ENCODE measurements around the gene CHN1.
A peak's percentile ranks its signal among the peaks of the same experiment; 100 is the strongest.

The CHN1 gene

DNA sequence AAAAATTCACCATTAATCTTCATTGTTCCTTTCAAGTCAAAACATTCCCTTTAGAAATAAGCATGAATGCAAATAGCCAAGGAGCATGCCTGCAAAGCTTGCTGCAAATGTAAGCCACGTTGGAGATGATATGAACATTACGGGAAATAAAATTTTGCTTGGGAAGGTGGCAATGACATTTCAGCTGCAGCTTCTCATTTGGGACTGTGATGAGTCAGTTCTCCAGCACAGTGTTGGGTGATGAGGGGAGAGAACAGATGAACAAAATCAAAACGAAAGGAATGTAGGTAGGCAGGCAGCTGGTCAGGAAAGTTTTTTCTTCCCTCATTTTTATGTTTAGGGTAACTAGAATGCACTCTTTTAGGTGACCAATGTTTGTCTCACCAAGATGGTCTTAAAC is 175.6 kb downstream of the CHN1 start:
- no peak for DNase-seq (ENCODE audit: low read depth, low spot score)

DNA sequence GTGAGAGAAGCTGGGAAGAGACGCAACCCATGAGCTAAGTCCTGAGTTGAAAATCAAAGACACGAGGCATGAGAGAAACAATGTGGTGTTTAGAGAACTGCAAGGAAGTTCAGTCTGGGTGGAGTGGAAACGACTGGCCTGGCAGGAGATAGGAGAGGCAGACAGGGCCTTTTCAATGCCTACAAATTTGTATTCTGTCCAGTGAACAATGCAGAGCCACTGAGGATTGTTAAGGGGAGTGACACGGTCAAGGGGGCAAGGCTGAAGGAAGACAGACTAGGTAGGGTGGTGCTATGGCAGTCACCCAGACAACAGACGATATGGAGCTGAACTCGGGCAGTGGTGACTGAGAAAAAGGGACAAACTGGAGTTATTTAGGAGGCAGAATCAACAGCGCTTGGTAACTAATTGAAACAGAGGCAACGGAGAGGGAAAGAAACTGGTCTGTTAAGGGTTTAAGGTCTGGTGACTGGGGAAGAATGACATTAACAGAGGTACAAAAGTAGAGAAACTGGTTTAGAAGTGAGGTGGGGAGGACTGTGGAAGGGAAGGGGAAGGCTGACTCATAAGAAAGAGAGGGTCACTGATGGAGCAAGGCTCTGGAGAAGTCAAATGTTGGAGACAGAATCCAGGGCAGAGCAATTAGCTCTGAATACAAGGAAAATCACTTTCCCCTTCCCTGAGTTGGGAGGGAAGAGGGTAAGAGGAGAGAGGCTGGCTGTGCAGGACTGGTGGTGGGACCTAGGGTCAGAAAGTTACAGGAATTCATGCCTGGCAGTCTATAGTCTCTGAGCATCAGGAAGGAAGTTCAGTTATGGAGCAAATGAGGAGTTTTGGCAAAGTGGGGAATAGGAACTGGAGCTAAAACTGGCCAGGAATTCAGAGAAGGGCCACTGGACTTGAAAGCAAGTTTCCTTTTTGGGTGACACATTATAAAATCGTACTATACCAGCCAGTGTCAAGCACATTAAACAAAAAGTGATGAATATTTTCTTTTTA is 177.5 kb downstream of the CHN1 start:
- peak; percentile 89 for DNase-seq (ENCODE audit: low read depth, low spot score)

DNA sequence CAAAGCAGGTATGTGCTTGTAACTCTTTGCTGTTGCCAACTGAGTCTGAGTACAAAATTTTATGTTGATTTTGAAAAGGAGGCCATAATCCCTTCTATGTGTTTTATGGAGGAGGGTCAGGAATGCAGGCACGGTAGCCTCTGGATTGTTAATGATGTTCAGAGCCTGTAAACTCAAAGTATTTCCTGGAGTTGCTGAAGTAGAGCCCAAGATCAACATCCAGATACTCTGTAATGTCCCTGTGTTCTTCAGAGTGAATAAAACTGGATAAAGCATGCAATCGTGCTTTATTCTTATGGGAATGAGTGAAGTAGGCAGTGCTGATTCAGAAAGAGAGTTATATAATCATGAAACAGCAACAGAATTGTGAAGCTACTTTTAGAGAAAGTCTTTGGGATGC is 179.1 kb downstream of the CHN1 start:
- DNase-seq (ENCODE audit: low read depth, low spot score), result no peak

DNA sequence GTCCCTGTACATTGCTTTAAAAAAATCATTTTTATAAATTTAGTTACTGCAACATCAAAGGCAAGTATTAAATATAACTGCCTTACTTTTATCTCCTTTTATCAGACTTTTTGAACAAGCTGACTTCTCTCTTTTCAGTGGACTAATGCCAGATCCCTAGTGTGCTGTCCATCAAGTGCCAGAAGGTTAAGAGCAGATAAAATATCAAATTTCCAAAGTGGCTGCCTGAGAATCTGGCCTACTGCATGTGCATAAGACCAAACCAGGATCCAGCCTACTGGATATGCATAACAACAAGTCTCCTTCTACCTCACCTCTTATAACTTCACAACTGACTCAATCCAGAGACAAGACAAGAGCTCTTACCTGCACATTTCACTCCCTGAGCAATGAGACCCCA is 181.1 kb downstream of the CHN1 start:
- no peak for DNase-seq (ENCODE audit: low read depth, low spot score)

DNA sequence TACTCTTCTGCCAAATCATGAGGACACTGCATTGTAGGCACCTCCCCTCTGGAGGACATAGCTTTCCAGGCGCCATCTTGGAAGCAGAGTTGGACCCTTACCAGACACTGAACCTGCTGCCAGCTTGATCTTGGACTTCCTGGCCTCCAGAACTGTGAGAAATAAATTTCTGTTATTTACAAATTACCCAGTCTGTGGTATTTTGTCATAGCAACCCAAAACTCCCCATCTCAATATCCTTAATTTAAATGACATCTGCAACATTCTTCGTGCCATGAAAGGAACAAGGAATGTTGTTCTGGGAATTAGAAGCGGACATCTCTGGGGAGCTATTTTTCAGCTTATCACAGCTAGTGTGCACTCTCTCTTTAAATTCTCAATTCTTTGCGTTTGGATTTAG is 183.6 kb downstream of the CHN1 start:
- DNase-seq (ENCODE audit: low read depth, low spot score), result no peak

DNA sequence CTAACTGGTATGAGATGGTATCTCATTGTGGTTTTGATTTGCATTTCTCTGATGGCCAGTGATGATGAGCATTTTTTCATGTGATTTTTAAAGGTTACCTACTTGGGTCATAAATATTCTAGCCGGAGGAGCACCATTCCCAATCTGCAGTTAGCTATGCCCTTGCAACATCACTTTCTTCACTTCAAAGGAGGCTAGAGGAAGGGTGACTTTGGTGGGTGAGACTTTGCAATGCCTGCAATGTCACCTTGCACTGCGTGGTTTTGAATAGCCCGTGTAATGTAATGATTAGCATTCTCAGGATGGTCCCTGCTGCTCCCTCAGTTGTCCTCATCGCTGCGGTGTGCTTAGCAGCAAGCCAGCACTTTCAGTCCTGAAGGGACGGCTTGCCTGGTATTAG is 184.8 kb downstream of the CHN1 start:
- no peak for DNase-seq (ENCODE audit: low read depth, low spot score)

DNA sequence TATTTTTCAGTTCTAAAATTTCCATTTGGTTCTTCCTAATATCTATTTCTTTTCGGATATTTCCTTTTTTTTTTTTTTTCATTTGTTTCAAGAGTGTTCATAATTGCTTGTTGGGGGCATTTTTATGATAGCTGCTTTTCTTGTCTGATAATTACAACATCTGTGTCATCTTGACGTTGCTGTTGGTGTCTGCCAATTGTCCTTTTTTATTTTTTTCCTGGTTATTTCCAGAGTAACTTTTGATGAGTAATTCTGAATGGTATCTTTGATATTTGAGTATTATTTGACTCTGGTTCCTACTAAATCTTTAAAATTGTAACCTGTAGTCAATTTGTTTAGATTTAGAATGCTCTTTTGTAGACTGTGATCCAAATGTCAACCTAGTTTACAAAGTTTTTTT is 189.7 kb downstream of the CHN1 start:
- no peak for DNase-seq (ENCODE audit: low read depth, low spot score)

DNA sequence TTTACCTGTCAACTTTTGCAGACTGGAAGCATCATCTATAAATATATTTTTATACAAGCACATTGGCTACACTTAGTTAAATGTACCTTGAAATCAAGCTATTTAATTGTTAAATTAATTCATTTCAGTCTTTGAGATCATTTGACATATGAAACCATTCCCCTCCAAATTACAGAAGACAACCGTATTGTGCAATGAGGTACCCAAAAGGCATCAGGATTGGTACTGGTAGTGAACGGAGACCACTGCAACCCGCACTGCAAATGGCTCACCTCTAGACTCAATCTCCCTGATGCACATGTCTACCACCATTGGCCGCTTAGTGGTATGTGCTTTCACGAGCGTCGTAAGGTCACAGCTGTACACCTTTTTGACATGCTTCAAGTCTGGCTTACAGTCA is 193.1 kb downstream of the CHN1 start:
- no peak for DNase-seq (ENCODE audit: low read depth, low spot score)

DNA sequence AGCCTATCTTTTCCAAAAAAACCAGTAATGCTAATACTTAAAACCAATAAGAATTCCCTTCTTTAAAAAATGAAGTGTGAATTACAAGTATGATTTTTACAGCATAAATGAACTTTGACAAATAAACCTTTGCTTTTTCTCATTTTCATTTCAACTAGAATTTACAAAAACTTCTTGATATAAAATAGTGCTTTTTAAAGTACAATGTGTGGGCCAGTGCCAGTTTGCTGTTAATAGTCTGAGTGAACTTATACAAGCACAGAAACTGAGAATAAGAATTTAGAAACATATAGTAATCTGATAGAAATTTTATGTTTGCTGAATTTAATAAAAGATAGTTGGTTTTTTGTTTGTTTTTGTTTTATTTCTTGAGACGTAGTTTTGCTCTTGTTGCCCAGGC is 197.2 kb downstream of the CHN1 start:
- DNase-seq (ENCODE audit: low read depth, low spot score), result no peak

DNA sequence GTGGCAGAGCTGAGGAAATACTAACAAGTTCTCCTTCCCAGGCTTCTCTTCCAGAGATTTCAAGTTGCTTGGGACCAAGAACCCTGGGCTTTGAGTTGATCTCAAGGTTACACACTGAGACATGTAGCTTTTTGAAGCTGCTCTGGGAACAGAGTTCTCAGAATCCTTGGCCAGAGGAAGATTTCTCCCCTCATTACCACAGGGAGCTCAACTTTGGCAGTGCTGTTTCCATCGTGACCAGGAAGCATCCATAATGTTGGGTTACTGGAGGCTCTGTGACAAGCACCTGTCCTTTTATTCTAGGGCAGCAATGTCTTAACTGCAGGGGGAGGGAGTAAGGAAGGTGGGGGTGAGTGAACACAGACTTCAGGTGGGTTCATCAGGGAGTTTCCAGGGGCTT is 199.4 kb downstream of the CHN1 start:
- no peak for DNase-seq (ENCODE audit: low read depth, low spot score)

DNA sequence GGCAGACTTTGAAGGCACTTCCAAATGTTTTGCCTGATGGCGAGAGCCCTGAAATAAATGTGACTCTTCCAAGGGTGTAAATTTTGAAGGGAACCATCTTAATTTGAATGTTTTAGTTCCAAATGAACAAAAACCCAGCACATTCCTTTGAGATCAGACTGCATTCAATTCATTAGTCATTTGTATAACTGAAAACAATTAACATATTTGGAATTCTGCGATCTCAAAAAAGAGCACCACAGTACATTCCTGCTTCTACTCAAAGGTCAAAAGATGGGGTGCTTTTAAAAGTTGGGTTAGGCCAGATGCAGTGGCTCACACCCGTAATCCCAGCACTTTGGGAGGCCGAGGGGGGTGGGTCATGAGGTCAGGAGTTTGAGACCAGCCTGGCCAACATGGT is 202.7 kb downstream of the CHN1 start:
- DNase-seq (ENCODE audit: low read depth, low spot score), result no peak

DNA sequence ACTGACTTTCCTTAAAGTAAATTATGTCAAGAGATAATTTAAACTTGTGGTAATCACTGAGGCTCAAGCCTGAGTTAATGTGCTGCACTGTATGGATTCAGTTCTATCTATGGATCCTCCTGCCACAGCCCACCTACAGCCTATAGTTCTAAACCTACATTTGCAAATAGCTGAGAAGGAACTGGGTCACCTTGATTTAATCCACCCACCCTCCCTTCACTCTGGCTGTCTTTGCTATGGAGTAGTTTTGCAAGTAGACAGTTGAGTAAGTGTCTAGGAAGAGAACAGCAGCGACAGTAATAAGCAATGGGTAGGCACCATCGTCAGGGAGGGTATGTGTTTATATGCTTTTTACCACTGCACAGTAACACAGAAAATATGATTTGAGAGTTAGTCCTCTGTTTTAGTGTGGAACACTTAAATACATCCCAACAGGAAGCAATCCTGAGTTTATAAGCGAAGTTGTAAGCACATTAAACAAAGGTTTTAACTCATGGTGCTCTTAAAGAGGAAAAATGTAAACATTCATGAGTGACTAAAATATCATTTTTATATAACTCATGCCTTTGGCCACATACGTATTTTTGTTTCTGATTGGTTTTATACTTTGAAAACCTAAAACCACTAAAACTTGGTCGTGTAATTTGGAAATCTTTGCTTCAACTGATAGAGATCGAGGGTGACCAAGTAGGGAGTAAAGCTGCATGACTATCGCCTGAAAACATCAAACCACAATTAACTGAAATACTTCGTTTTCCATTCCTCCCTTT is 204.6 kb downstream of the CHN1 start:
- DNase-seq (ENCODE audit: low read depth, low spot score), result no peak

DNA sequence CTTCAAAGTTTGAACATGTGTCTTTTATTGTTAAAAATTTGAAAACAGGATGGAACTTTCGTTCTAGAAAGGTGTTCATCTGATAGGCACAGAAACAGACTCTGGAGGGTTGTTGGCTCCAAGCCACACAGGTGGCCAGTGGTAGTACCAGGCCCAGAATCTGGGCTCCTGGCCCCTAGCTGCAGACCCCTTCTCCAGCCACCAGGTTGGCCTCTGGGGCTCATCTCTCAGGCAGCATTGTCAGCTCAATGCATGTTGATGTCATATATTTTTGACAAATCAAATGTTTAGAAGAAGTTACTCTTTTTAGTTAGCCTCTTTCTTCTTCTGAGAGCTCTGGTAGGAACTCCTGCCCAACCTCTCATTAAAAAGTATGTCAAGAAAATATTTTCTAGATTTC is 206.4 kb downstream of the CHN1 start:
- no peak for DNase-seq (ENCODE audit: low read depth, low spot score)

DNA sequence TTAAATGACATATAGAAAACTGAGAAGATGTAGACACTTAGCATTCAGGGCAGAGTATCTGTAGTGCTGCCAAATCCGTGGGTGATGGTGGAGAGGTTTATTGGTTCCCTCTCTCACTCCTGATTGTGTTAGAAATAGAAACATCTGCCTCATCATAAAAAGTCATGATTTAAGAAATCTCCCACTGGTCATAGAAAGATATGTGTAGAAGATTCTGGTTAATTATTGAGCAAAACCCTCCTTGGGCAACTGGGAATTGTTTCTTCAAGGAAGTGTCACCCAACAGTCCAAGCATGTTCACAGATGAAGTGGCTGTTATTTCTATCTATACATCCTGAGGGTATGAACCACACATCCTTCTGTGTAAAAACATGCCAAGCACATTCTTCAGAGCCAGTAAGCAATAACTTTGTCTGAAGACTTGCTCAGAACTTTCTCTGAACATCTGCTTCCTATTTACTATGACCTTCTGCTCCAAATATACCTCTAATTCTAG is 207.4 kb downstream of the CHN1 start:
- DNase-seq (ENCODE audit: low read depth, low spot score), result no peak

DNA sequence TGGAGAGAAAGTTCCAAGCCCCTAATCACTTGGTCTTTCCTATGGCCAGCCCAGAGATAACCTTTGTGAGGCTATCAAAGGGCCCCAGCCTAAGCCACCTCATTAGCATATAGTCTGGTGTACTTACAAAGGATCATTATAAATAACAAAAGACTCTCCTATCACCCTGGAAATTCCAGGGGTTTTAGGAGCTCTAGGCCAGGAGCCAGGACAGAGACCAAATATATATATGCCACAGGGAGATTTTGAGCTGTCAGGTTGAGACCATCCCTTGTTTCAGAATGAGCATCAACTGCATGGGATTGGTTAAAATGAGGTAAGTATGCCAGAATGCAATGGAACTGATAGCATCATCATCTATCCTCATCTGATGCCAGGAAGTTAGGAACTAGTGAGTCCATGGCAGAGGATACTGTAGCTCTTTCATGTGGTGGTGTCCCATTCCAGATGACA is 208.8 kb downstream of the CHN1 start:
- peak; percentile 74 for DNase-seq (ENCODE audit: low read depth, low spot score)

DNA sequence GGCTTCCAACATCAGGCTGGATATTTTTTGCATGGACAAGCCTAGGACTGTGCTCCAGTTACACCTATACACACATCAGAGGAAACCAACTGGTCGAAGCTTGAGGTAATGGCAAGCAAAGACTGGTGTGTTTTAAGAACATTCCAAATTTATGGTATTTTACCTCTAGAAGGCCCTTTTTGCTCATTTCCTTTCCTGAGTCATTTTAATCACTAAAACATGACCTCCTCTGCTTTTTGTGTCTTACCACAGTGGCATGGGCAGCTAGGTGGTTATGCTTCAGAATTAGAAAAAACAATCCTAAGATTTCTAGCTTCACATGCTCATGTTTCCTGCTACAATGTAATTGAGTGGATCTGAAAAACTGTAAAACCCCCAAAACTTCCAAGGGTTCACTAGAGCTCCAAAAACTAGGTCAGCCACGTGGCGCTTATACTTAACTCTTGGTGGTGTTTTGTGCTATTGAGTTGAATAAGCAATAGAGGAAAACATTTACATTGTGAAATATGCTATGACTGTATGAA is 210.3 kb downstream of the CHN1 start:
- no peak for DNase-seq (ENCODE audit: low read depth, low spot score)

DNA sequence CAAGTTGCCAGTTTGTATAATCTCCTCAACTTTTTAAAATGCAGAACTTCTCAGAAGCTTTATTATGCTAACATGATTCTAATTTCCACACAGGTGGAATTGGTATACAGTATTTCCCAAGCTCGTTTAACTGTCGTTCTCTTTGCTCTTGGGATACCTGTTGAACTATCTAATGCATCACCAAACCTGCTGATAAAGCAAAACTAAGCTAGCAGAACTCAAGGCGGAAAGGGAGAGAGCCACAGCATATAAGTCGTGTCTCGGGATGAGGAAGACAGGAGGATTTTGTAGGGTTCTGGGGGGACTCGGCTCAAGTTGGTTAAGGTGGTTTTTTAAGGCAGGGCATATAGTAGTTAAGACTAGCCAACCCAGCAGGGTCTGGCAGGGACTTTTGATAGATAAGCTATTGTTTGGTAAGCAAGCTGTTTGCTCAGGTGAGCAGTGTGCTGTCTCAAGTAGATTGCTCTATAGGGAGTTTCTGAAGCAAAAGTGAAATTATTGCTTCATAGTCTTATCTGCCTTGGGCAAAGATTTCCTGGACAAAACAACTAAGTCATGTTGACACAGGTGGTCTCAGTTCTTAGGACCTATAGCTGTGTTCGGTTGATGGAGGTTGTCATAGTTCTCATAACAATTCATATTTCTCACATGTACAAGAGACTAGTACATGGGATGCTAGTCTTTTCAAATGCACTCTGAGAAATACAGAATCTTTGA is 212.7 kb downstream of the CHN1 start:
- no peak for DNase-seq (ENCODE audit: low read depth, low spot score)

DNA sequence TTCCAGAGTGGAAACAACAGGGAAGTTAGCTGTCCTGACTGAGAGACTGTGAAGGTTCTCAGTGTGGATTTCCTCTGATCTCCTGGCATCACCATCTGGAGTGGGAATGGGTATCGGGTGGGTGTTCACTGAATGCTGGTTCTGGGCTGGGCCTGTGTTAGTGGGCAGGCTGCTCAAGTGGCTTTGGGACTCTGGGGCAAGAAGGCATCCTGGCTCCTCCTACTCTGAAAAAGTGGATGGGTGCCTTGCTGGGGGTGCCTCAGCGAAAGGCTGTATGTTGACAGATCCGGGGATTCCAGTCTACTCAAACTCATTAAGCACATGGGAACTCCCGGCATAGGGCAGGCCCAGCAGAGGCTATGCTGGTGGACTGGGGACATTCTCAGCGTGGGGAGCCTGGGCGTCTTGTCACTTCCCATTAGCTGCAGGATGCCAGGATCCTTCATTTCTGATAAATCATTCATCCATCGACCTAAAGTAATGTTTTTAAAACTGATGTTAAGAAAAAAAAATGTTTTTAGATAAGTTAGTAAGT is 213.4 kb downstream of the CHN1 start:
- no peak for DNase-seq (ENCODE audit: low read depth, low spot score)

DNA sequence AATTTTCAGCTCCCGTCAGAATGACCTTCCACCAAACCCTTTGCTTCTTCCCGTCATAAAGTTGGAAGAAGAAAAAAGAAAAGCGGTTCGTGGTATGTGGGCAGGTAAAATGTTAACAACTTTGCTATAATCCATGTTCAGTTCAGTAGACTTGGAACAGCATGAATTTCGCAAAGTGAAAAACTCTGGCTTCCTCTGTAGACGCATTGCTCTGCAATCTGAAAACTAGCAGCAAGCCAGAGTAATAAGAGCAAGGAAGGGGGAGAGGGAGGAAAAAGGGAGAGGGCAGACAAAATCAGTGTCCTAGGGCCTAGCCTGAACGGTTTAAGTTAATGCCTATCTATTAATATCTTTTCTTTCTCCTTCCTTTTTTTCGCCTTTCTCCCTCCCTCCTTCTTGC is 214.2 kb downstream of the CHN1 start:
- no peak for DNase-seq (ENCODE audit: low read depth, low spot score)

DNA sequence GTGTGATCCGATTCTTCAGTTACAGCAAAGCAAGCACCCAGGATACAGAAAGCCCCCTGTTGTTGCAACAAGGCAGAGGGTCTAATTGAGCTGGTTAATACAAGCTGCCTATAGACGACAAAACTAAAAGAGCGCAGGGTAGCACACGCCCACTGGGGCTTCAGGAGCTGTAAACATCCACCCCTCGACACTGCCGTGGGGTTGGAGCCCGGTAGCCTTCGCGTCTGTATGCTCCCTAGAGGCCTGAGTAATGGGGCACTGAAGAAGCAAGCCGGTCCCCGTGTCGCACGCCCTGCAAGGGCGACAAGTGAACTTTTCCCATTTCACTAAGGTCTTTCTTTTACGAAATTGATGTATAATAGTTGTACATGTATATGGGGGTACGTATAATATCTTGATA is 216.2 kb downstream of the CHN1 start:
- DNase-seq (ENCODE audit: low read depth, low spot score), result no peak

DNA sequence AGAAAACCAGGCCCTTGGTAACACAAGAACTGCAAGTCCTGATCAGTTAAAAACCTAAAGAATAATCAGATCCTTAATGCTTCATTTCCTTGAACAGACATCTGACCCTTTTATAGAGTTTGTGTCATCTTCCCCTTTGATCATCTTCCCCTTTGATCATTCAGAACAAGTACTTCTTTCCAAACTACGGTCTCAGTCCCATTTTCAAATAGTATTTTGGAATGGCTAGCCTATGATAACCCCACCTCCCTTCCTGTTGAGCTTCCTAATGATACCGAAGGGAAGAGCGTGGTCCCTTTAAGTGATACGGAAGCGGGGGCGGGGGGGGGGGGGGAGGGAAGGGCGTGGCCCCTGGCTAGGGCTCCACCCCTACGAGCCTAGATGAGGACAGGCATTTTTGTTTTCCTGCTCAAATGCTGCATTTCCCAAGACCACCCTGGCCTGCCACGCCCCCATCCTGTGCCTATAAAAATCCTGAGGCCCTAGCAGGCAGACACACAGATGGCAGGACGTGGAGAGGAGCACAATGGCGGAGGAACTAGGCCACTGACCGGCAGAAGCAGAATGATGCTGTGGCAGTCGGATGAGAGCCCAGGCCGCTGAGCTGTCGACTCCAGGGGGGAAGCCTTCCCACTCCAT is 216.8 kb downstream of the CHN1 start:
- DNase-seq (ENCODE audit: low read depth, low spot score), result peak; percentile 89
